Measurements from ENCODE around the gene SYNE3. TPM values are rescaled to one million over a fixed set of nuclear protein-coding genes. Genes with fewer than 3 reads are reported as not detected.

The SYNE3 gene
- total and polyA plus RNA-seq, 7 donors = 0.45 to 4.7 (median 3.4) TPM

- no peak overlapping the region for H3K27ac ChIP-seq
- DNase-seq (no peak), ATAC-seq (no peak)
- intact Hi-C loops (cut with DNase I) = no loop called here
- no peaks in the 10 kb centered on the region for H3K27me3 ChIP-seq (ENCODE audit: insufficient read depth in 3 of 3, low read length in 2 of 3)
- H3K4me3 ChIP-seq = no peak overlapping the region
- H3K9me3 ChIP-seq = no peaks in the 10 kb centered on the region
- peaks cover 17% of the 10 kb centered on the region for H3K4me1 ChIP-seq
- TF ChIP-seq CTCF (IDR thresholded peaks at IDR 0.05) = no peak
- WGBS, 3 donors = 92 to 94% (median 93%) methylated on average over 5 of the region's 5 CpGs
- no peaks in the 10 kb centered on the region for H3K36me3 ChIP-seq (ENCODE audit: insufficient read depth in 1 of 2, low read depth in 1 of 2)
Observed at GRCh38 chr14:95484296-95484695, 32.2 kb downstream of the SYNE3 start.

GRCh38 chr14:95483309-95484165 is 32.9 kb downstream of the SYNE3 start:
- peak; percentile 88 to 95 (median 93) for ATAC-seq
- Histone ChIP-seq H3K4me1 (peaks cover 11% of the 10 kb centered on the region), H3K4me3 (no peak overlapping the region), H3K36me3 (ENCODE audit: insufficient read depth in 1 of 2, low read depth in 1 of 2) (no peaks in the 10 kb centered on the region), H3K27me3 (ENCODE audit: insufficient read depth in 3 of 3, low read length in 2 of 3) (no peaks in the 10 kb centered on the region), H3K9me3 (no peaks in the 10 kb centered on the region), H3K27ac (peak overlapping the region; percentile 61)
- no peak for TF ChIP-seq CTCF (IDR thresholded peaks at IDR 0.05)
- intact Hi-C loops (cut with DNase I) = no loop called here
- 48 to 62% (median 55%) methylated on average over 14 of the region's 14 CpGs for WGBS, 3 donors
- peak; percentile 83 to 87 for DNase-seq

DNA sequence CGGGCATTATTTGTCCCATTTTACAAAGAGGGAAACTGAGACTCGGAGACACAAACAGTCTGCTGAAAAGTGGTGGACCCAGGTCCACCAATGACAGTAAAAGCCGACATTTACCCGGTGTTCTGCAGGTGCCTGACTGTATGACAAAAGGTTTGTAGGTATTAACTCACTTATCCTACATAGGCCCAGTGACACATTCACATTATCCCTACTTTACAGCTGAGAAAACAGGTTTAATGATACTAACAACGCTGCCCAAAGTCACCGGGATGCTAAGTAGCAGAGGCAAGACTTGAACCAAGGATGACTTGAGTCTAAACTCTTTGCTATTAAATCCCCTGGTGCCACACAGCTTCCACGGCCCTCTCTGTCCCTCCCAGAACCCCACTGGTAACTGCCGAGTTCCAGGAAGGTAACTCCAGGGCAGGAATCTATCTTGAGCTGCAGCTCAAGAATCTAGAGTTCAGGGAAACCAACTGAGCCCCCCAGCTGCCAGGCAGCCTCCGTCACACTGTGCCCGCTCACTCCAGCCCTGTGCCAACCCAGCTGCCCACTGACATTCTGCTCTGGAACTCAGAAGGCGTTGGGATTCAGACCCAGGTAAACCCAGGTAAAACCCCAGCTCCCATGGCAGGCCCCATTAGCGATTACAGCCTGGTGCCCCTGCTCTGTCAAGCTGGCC is 33.7 kb downstream of the SYNE3 start:
- WGBS, 3 donors = 65 to 74% (median 71%) methylated on average over 11 to 12 of the region's 12 CpGs
- Histone ChIP-seq H3K4me3 (no peak overlapping the region), H3K9me3 (no peaks in the 10 kb centered on the region), H3K27ac (peak overlapping the region; percentile 61), H3K27me3 (ENCODE audit: insufficient read depth in 3 of 3, low read length in 2 of 3) (no peaks in the 10 kb centered on the region), H3K36me3 (ENCODE audit: insufficient read depth in 1 of 2, low read depth in 1 of 2) (no peaks in the 10 kb centered on the region), H3K4me1 (peaks cover 11% of the 10 kb centered on the region)
- intact Hi-C loops (cut with DNase I) = no loop called here
- ATAC-seq (peak in 2 of 4 donors; percentile 17 to 51), DNase-seq (no peak)
- no peak for TF ChIP-seq CTCF (IDR thresholded peaks at IDR 0.05)

DNA sequence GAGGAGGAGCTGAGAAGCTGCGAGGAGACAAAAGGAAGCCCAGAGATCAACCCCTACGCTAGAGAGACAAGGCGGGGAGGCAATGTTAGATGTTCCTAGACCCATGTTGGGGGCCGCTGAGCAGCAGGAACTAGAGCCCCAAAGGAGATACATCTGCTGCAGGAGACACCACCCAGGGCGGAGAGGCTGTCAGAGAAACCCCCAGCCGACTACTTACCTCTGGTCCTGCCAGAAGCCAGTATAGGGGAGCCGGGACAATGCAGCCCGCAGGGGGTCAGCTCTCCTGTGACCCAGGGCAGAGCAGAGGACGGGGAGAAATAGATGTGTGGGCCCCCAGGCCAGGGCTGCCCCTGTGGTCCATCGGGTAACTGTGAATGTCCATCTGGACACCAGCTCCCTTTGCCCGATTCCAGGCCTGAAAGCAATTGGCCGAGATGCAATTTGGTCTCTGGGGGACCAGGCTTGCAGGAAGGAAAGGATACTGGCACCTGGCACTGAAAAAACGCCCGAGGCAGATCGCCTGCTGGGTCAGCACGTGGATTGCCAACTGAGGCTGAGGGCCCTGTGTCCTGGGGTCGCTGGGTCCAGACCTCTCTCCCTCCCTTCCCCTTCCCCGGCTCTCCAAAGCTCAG is 34.9 kb downstream of the SYNE3 start:
- Histone ChIP-seq H3K4me3 (no peak overlapping the region), H3K4me1 (peaks cover 11% of the 10 kb centered on the region), H3K9me3 (no peaks in the 10 kb centered on the region), H3K27ac (no peak overlapping the region), H3K27me3 (ENCODE audit: insufficient read depth in 3 of 3, low read length in 2 of 3) (no peaks in the 10 kb centered on the region), H3K36me3 (ENCODE audit: insufficient read depth in 1 of 2, low read depth in 1 of 2) (no peaks in the 10 kb centered on the region)
- TF ChIP-seq CTCF (IDR thresholded peaks at IDR 0.05) = no peak
- DNase-seq (peak in 1 of 2 donors; percentile 51), ATAC-seq (no peak)
- intact Hi-C loops (cut with DNase I) = no loop called here
- 69 to 79% (median 74%) methylated on average over 18 of the region's 18 CpGs for WGBS, 3 donors
